Parathyroid adenoma (tissue), 2 donors: Measurements from ENCODE around the gene LARGE1.

Source experiments
- H2AFZ ChIP-seq: fragments of 300-600 bp; sonication (generic); one replicate; pipeline ENCODE4 v1.7.0; 2017; ENCODE audit warnings: antibody characterized with exemption, mild to moderate bottlenecking
- H3K27ac ChIP-seq: fragments of 300-600 bp; sonication (generic); one replicate; pipeline ENCODE4 v1.7.0; 2017
- H3K27me3 ChIP-seq: fragments of 300-600 bp; sonication (generic); one replicate; pipeline ENCODE4 v1.7.0; 2017; ENCODE audit warnings: low read length; ENCODE audit not compliant: control insufficient read depth, insufficient read depth
- H3K36me3 ChIP-seq: fragments of 300-600 bp; sonication (generic); one replicate; pipeline ENCODE4 v1.7.0; 2017; ENCODE audit warnings: low read length; ENCODE audit not compliant: control insufficient read depth, insufficient read depth
- H3K4me1 ChIP-seq: fragments of 300-600 bp; sonication (generic); one replicate; pipeline ENCODE4 v1.7.0; 2017; ENCODE audit warnings: control low read depth
- H3K4me2 ChIP-seq: fragments of 300-600 bp; sonication (generic); one replicate; pipeline ENCODE4 v1.7.0; 2017; ENCODE audit warnings: low read length
- H3K4me3 ChIP-seq: fragments of 300-600 bp; sonication (generic); one replicate; pipeline ENCODE4 v1.7.0; 2017; ENCODE audit warnings: low read depth, low read length
- H3K79me2 ChIP-seq: fragments of 300-600 bp; sonication (generic); one replicate; pipeline ENCODE4 v1.7.0; 2017; ENCODE audit warnings: control low read depth
- H3K9ac ChIP-seq: fragments of 300-600 bp; sonication (generic); one replicate; pipeline ENCODE4 v1.7.0; 2017; ENCODE audit warnings: mild to moderate bottlenecking
- H3K9me3 ChIP-seq: fragments of 300-600 bp; sonication (generic); one replicate; pipeline ENCODE4 v1.7.0; 2017; ENCODE audit warnings: low read length; ENCODE audit not compliant: control insufficient read depth
- TF ChIP-seq, protein P1 (sequence below): fragments of 300-600 bp; sonication (generic); IDR thresholded peaks from one replicate; pipeline ENCODE4 v1.7.0; 2017; ENCODE audit warnings: antibody characterized with exemption, mild to moderate bottlenecking
- donor health status: primary hyperparathyroidism.

The LARGE1 gene

DNA sequence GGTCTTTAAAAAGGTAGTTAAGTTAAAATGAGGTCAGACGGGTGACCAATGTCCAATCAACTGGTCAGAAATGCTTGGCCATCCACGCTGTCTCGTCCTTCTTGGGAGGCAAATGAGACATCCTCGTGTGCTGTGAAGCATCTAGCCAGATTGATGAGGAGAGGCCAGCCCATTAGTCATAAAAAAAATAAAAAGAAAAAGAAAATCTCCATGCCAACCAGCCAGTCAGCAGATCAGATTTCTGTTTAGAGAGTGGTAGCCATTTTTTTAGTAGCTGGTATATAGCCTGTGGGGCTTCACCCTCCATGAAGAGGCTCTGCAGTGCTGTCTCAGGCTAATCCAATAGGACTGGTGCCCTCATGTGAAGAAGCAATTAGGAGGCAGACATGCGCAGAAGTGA is 519.0 kb downstream of the LARGE1 start:
- Histone ChIP-seq H3K9me3 (no peaks in the 10 kb centered on the region), H3K27ac (no peak overlapping the region), H3K4me1 (no peaks in the 10 kb centered on the region), H3K36me3 (no peaks in the 10 kb centered on the region), H3K4me2 (no peak overlapping the region), H2AFZ (no peak overlapping the region), H3K4me3 (no peak overlapping the region), H3K9ac (no peak overlapping the region), H3K79me2 (no peaks in the 10 kb centered on the region), H3K27me3 (no peaks in the 10 kb centered on the region)
- TF ChIP-seq, protein P1, sequence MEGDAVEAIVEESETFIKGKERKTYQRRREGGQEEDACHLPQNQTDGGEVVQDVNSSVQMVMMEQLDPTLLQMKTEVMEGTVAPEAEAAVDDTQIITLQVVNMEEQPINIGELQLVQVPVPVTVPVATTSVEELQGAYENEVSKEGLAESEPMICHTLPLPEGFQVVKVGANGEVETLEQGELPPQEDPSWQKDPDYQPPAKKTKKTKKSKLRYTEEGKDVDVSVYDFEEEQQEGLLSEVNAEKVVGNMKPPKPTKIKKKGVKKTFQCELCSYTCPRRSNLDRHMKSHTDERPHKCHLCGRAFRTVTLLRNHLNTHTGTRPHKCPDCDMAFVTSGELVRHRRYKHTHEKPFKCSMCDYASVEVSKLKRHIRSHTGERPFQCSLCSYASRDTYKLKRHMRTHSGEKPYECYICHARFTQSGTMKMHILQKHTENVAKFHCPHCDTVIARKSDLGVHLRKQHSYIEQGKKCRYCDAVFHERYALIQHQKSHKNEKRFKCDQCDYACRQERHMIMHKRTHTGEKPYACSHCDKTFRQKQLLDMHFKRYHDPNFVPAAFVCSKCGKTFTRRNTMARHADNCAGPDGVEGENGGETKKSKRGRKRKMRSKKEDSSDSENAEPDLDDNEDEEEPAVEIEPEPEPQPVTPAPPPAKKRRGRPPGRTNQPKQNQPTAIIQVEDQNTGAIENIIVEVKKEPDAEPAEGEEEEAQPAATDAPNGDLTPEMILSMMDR: no peak

DNA sequence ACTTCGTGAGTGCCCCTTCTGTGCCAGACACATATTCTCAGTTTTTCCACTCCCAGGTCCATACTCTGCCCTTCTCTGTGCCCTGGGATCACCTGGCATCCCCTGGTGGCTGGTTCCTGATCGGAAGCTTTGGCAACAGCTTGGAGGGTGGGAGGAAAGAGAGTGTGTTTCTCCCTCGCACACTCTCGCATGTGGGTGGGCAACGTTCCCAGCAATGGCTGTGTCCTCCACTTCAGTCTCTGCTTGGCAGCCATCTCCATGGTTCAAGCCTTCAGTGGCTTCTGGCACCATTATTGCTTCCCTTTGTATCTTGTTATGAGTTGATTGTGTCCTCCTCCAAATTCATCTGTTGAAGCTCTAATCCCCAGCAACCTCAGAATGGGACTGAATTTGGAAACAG is 519.4 kb downstream of the LARGE1 start:
- Histone ChIP-seq H3K27me3 (no peaks in the 10 kb centered on the region), H3K9me3 (no peaks in the 10 kb centered on the region), H3K4me3 (no peak overlapping the region), H3K79me2 (no peaks in the 10 kb centered on the region), H3K36me3 (no peaks in the 10 kb centered on the region), H3K9ac (no peak overlapping the region), H2AFZ (no peak overlapping the region), H3K4me1 (no peaks in the 10 kb centered on the region), H3K27ac (no peak overlapping the region), H3K4me2 (no peak overlapping the region)
- TF ChIP-seq, protein P1: no peak

DNA sequence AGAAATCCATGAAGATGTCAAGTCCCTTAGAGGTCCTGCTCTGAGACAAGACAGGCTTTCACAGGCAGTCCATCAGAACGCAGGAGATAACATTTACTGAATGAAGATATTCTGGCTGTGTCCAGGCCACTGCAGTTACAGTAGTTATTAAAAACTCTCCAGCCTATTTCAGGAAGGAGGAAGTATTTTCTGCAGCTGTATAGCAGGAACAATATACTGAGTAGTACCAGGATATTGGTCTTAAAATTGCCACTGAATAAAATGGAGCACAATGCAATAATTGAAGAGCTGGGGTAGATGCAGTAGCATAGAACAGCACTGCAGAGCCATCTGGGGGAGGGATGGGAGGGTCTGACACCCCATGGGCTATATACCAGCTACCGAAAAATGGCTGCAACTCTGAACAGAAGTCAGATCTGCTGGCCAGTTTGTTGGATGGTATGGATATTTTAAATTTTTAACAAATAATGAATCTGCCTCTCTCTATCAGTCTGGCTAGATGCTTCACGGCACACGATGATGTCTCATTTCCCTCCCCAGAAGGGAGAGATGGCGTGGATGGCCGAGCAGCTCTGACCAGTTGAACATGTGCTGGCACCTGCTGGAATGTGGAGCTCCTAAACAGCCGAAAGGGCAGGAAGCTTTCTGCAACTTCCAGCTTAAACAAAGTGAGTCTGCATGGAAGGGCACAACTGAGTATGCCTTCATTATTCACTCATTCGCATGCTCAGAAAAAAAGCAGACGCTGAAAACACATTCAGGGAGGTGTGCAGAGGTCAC is 520.0 kb downstream of the LARGE1 start:
- TF ChIP-seq, protein P1: no peak
- no peak overlapping the region for H2AFZ ChIP-seq
- H3K4me3 ChIP-seq: no peak overlapping the region
- H3K27me3 ChIP-seq: no peaks in the 10 kb centered on the region
- H3K79me2 ChIP-seq: no peaks in the 10 kb centered on the region
- no peak overlapping the region for H3K9ac ChIP-seq
- H3K4me1 ChIP-seq: no peaks in the 10 kb centered on the region
- no peak overlapping the region for H3K4me2 ChIP-seq
- H3K36me3 ChIP-seq: no peaks in the 10 kb centered on the region
- H3K27ac ChIP-seq: no peak overlapping the region
- no peaks in the 10 kb centered on the region for H3K9me3 ChIP-seq

DNA sequence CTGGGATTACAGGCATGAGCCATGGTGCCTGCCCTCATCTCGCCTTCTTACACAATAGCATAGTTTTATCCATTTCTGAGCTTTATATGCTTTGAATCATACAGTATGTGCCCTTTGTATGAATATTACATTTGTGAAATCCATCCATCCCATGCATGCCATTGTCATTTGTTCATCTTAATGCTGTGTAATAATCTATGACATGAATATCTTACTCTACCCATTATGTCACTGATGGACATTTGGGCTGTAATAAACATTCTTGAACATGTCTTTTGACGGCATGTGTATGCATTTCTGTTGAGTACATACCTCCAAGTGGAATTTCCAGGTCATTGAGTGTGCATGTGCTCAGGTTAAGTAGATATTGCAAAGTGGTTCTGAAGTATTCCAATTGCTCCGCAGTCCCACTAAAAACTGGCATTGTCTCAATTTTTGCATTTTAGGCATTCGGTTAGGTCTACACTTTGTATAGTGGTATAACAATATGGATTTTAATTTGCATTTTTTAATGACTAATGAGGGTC is 522.8 kb downstream of the LARGE1 start:
- H2AFZ ChIP-seq: no peak overlapping the region
- TF ChIP-seq, protein P1: no peak
- no peak overlapping the region for H3K27ac ChIP-seq

DNA sequence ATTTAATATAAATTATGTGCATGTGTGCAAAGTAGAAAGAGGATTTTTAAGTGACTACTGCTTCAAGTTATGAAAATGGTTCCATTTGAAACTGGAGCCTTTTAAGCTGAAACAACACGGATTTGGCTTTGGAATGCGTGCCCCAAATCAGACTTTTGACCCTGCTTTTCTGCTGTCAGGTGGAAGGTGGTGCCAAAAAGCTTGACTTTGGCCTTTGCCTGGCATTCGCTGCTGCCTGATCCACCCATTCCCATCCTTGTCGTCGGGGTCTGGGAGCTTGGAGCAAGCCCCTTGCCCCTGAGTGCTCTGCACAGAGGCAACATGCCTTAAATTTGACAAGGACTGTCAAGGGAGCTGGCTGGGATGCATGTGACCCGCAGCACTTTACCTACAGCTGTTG is 526.8 kb downstream of the LARGE1 start:
- TF ChIP-seq, protein P1: no peak
- Histone ChIP-seq H2AFZ (no peak overlapping the region), H3K9me3 (no peaks in the 10 kb centered on the region), H3K9ac (no peak overlapping the region), H3K4me3 (no peak overlapping the region), H3K27me3 (no peaks in the 10 kb centered on the region), H3K79me2 (no peaks in the 10 kb centered on the region), H3K27ac (no peak overlapping the region), H3K4me2 (no peak overlapping the region), H3K36me3 (no peaks in the 10 kb centered on the region), H3K4me1 (no peaks in the 10 kb centered on the region)

More for the DNA sequence above, 522.8 kb downstream of the LARGE1 start:
- no peak overlapping the region for H3K4me3 ChIP-seq
- no peaks in the 10 kb centered on the region for H3K79me2 ChIP-seq
- H3K36me3 ChIP-seq: no peaks in the 10 kb centered on the region
- H3K4me2 ChIP-seq: no peak overlapping the region
- H3K4me1 ChIP-seq: no peaks in the 10 kb centered on the region
- H3K27me3 ChIP-seq: no peaks in the 10 kb centered on the region
- no peak overlapping the region for H3K9ac ChIP-seq
- H3K9me3 ChIP-seq: no peaks in the 10 kb centered on the region
